Karpas-422 (cell line): Measurements from ENCODE around the gene TBC1D12. TPM values are rescaled to one million over a fixed set of nuclear protein-coding genes. Genes with fewer than 3 reads are reported as not detected.
"Not testable (repeated sequence)": the region's sequence is repeated elsewhere in the genome, so short reads cannot be mapped to it uniquely, and the experiment has no call there.

Experiments used
- DNase-seq: peaks from one replicate; pipeline ENCODE4 v3.0.0-alpha.2; 2015
- H2AFZ ChIP-seq: fragments of 200-600 bp; sonication (generic); 2 replicates; pipeline ENCODE4 v1.6.1; 2014; ENCODE audit warnings: antibody characterized with exemption, low read length, mixed read lengths
- H3K27ac ChIP-seq: fragments of 200-600 bp; sonication (generic); 2 replicates; pipeline ENCODE4 v1.5.1; 2014; ENCODE audit warnings: mild to moderate bottlenecking, low read length, moderate library complexity
- H3K27me3 ChIP-seq: fragments of 200-600 bp; sonication (generic); 2 replicates; pipeline ENCODE4 v1.6.1; 2014; ENCODE audit warnings: low read length, mixed read lengths
- H3K36me3 ChIP-seq: fragments of 200-600 bp; sonication (generic); 2 replicates; pipeline ENCODE4 v1.6.1; 2014; ENCODE audit warnings: low read length, mixed read lengths; ENCODE audit not compliant: insufficient read depth
- H3K4me1 ChIP-seq: fragments of 200-600 bp; sonication (generic); 2 replicates; pipeline ENCODE4 v1.6.1; 2014; ENCODE audit warnings: mild to moderate bottlenecking, low read length, mixed read lengths
- H3K4me2 ChIP-seq: fragments of 200-600 bp; sonication (generic); 2 replicates; pipeline ENCODE4 v1.6.1; 2014; ENCODE audit warnings: low read length, low read depth, mild to moderate bottlenecking; ENCODE audit not compliant: poor library complexity, severe bottlenecking
- H3K4me3 ChIP-seq: fragments of 200-600 bp; sonication (generic); 2 replicates; pipeline ENCODE4 v1.5.1; 2014; ENCODE audit warnings: mild to moderate bottlenecking, antibody characterized with exemption, low read length, mixed read lengths
- H3K79me2 ChIP-seq: fragments of 200-600 bp; sonication (generic); 2 replicates; pipeline ENCODE4 v1.6.1; 2014; ENCODE audit warnings: mild to moderate bottlenecking, low read length, mixed read lengths
- H3K9ac ChIP-seq: fragments of 200-600 bp; sonication (generic); 2 replicates; pipeline ENCODE4 v1.6.0; 2014; ENCODE audit warnings: low read length
- H3K9me2 ChIP-seq: fragments of 200-600 bp; sonication (generic), shearing (Covaris generic); replicated peaks from 2 replicates; pipeline ENCODE4 v1.6.0; 2014; ENCODE audit warnings: mild to moderate bottlenecking, low read length, moderate library complexity; ENCODE audit not compliant: insufficient read depth
- H3K9me3 ChIP-seq: fragments of 300-700, 200-600 bp; sonication (generic); 2 replicates; pipeline ENCODE4 v1.6.1; 2014; ENCODE audit warnings: low read length, mixed read lengths
- H4K20me1 ChIP-seq: fragments of 200-600 bp; sonication (generic); 2 replicates; pipeline ENCODE4 v1.6.1; 2014; ENCODE audit warnings: mild to moderate bottlenecking, antibody characterized with exemption, low read length, low read depth; ENCODE audit not compliant: insufficient read depth
- total RNA-seq: library from RNA; depleted of rRNA; stranded (reverse); fragments of >200 nt; shearing (Covaris generic); gene quantifications from 2 replicates; pipeline ENCODE4 v1.2.3, GENCODE V29; 2014; ENCODE audit warnings: low replicate concordance

TBC1D12 gene
- total RNA-seq, 1 experiment from 2014 or later, result not detected

GRCh38 chr10:94496010-94496409 is 93.7 kb downstream of the TBC1D12 start:
- no peaks in the 10 kb centered on the region for H4K20me1 ChIP-seq
- H2AFZ ChIP-seq, result no peak overlapping the region
- H3K79me2 ChIP-seq, result no peaks in the 10 kb centered on the region
- no peak overlapping the region for H3K4me3 ChIP-seq
- no peaks in the 10 kb centered on the region for H3K36me3 ChIP-seq
- no peak overlapping the region for H3K4me2 ChIP-seq
- H3K27ac ChIP-seq, result no peak overlapping the region
- H3K9ac ChIP-seq, result no peak overlapping the region
- H3K9me2 ChIP-seq, result no peaks in the 10 kb centered on the region
- no peak for DNase-seq
- H3K9me3 ChIP-seq, result no peaks in the 10 kb centered on the region
- H3K27me3 ChIP-seq, result no peaks in the 10 kb centered on the region
- no peaks in the 10 kb centered on the region for H3K4me1 ChIP-seq

GRCh38 chr10:94496646-94497045 is 94.3 kb downstream of the TBC1D12 start:
- no peaks in the 10 kb centered on the region for H3K27me3 ChIP-seq
- no peak overlapping the region for H3K4me3 ChIP-seq
- no peaks in the 10 kb centered on the region for H3K4me1 ChIP-seq
- H3K4me2 ChIP-seq, result no peak overlapping the region
- DNase-seq, result no peak
- H3K9me2 ChIP-seq, result no peaks in the 10 kb centered on the region
- no peak overlapping the region for H3K9ac ChIP-seq
- H4K20me1 ChIP-seq, result no peaks in the 10 kb centered on the region
- H3K27ac ChIP-seq, result no peak overlapping the region
- H3K9me3 ChIP-seq, result no peaks in the 10 kb centered on the region
- no peak overlapping the region for H2AFZ ChIP-seq
- H3K36me3 ChIP-seq, result no peaks in the 10 kb centered on the region
- no peaks in the 10 kb centered on the region for H3K79me2 ChIP-seq

- Histone ChIP-seq H3K4me2 (no peak overlapping the region), H3K9me2 (no peaks in the 10 kb centered on the region), H3K9ac (no peak overlapping the region), H2AFZ (no peak overlapping the region), H3K4me3 (no peak overlapping the region), H3K36me3 (no peaks in the 10 kb centered on the region), H3K27me3 (no peaks in the 10 kb centered on the region), H3K27ac (no peak overlapping the region), H3K79me2 (no peaks in the 10 kb centered on the region), H4K20me1 (no peaks in the 10 kb centered on the region), H3K4me1 (no peaks in the 10 kb centered on the region), H3K9me3 (no peaks in the 10 kb centered on the region)
- DNase-seq, result no peak
Measured at GRCh38 chr10:94500063-94500462, 97.7 kb downstream of the TBC1D12 start.

GRCh38 chr10:94521276-94522250 is 119.2 kb downstream of the TBC1D12 start:
- Histone ChIP-seq H3K9ac (no peak overlapping the region), H4K20me1 (no peaks in the 10 kb centered on the region), H2AFZ (no peak overlapping the region), H3K4me3 (no peak overlapping the region), H3K79me2 (no peaks in the 10 kb centered on the region), H3K27me3 (no peaks in the 10 kb centered on the region), H3K9me2 (no peaks in the 10 kb centered on the region), H3K4me2 (no peak overlapping the region), H3K27ac (no peak overlapping the region), H3K4me1 (no peaks in the 10 kb centered on the region), H3K9me3 (no peaks in the 10 kb centered on the region), H3K36me3 (no peaks in the 10 kb centered on the region)
- DNase-seq, result no peak

GRCh38 chr10:94524146-94524545 is 121.8 kb downstream of the TBC1D12 start:
- H3K4me3 ChIP-seq, result no peak overlapping the region
- H3K27me3 ChIP-seq, result no peaks in the 10 kb centered on the region
- DNase-seq, result no peak
- H4K20me1 ChIP-seq, result no peaks in the 10 kb centered on the region
- H3K4me2 ChIP-seq, result no peak overlapping the region
- no peaks in the 10 kb centered on the region for H3K36me3 ChIP-seq
- no peak overlapping the region for H3K9ac ChIP-seq
- no peaks in the 10 kb centered on the region for H3K4me1 ChIP-seq
- no peaks in the 10 kb centered on the region for H3K9me3 ChIP-seq
- no peaks in the 10 kb centered on the region for H3K79me2 ChIP-seq
- H2AFZ ChIP-seq, result no peak overlapping the region
- H3K9me2 ChIP-seq, result no peaks in the 10 kb centered on the region
- no peak overlapping the region for H3K27ac ChIP-seq

- DNase-seq, result no peak
- H3K36me3 ChIP-seq, result no peaks in the 10 kb centered on the region
- H3K9me2 ChIP-seq, result no peaks in the 10 kb centered on the region
- no peak overlapping the region for H3K27ac ChIP-seq
- no peak overlapping the region for H3K9ac ChIP-seq
- no peak overlapping the region for H2AFZ ChIP-seq
- H3K4me2 ChIP-seq, result no peak overlapping the region
- H3K4me3 ChIP-seq, result no peak overlapping the region
- no peaks in the 10 kb centered on the region for H3K9me3 ChIP-seq
- H3K79me2 ChIP-seq, result no peaks in the 10 kb centered on the region
- no peaks in the 10 kb centered on the region for H3K4me1 ChIP-seq
- no peaks in the 10 kb centered on the region for H3K27me3 ChIP-seq
- no peaks in the 10 kb centered on the region for H4K20me1 ChIP-seq
Measured at GRCh38 chr10:94524711-94525110, 122.4 kb downstream of the TBC1D12 start.

- not testable (repeated sequence) for H2AFZ ChIP-seq, H4K20me1 ChIP-seq, H3K9me3 ChIP-seq, H3K4me3 ChIP-seq, H3K36me3 ChIP-seq, DNase-seq, H3K9ac ChIP-seq, H3K79me2 ChIP-seq, H3K27ac ChIP-seq, H3K9me2 ChIP-seq, H3K4me1 ChIP-seq, H3K4me2 ChIP-seq, H3K27me3 ChIP-seq
Measured at GRCh38 chr10:94531550-94531949, 129.2 kb downstream of the TBC1D12 start.

GRCh38 chr10:94533027-94533426 is 130.7 kb downstream of the TBC1D12 start:
- Histone ChIP-seq H3K4me2 (no peak overlapping the region), H3K9me3 (no peaks in the 10 kb centered on the region), H3K4me3 (no peak overlapping the region), H3K36me3 (no peaks in the 10 kb centered on the region), H3K4me1 (no peaks in the 10 kb centered on the region), H3K79me2 (no peaks in the 10 kb centered on the region), H3K9ac (no peak overlapping the region), H3K27me3 (no peaks in the 10 kb centered on the region), H3K27ac (no peak overlapping the region), H4K20me1 (no peaks in the 10 kb centered on the region), H3K9me2 (no peaks in the 10 kb centered on the region), H2AFZ (no peak overlapping the region)
- DNase-seq, result no peak
